Measurements from ENCODE around the gene IMPDH2.

GRCh38 chr3:49013113-49013737 is 16.0 kb downstream of the IMPDH2 start:
- TF ChIP-seq POLR2A (IDR thresholded peaks at IDR 0.05) (no peak), CTCF (IDR thresholded peaks at IDR 0.05) (no peak)

Measured in lower leg skin (tissue), 3 donors.